GM23338 (cell line): ENCODE results near the gene CD34. TPM values are rescaled to one million over a fixed set of nuclear protein-coding genes. Genes with fewer than 3 reads are reported as not detected.

Experiments
- ATAC-seq: fragments of 200-7000 bp; cut with Tn5 transposase; 3 replicates; pipeline ENCODE4 v1.9.1; 2020
- DNase-seq: peaks from one replicate; pipeline ENCODE4 v3.0.0-alpha.2; 2015; ENCODE audit warnings: low spot score
- H2AFZ ChIP-seq: fragments of 200-600 bp; sonication (generic); 2 replicates; pipeline ENCODE4 v1.8.0; 2016; ENCODE audit warnings: antibody characterized with exemption, mild to moderate bottlenecking, moderate library complexity
- H3F3A ChIP-seq: fragments of 200-600 bp; sonication (generic); replicated peaks from 2 replicates; pipeline ENCODE4 v1.8.0; 2017; ENCODE audit warnings: antibody characterized with exemption, mixed run types, low read depth
- H3K27ac ChIP-seq: fragments of 200-600 bp; sonication (generic); 2 replicates; pipeline ENCODE4 v1.6.1; 2016; ENCODE audit warnings: low read depth
- H3K27me3 ChIP-seq: fragments of 200-600 bp; sonication (generic); 2 replicates; pipeline ENCODE4 v1.8.0; 2016; ENCODE audit warnings: mild to moderate bottlenecking, mixed run types, moderate library complexity; ENCODE audit not compliant: insufficient read depth
- H3K36me3 ChIP-seq: fragments of 200-600 bp; sonication (generic); 2 replicates; pipeline ENCODE4 v1.8.0; 2016; ENCODE audit warnings: mild to moderate bottlenecking; ENCODE audit not compliant: insufficient read depth
- H3K4me1 ChIP-seq: fragments of 200-600 bp; sonication (generic); 2 replicates; pipeline ENCODE4 v1.8.0; 2016; ENCODE audit warnings: mild to moderate bottlenecking, moderate library complexity; ENCODE audit not compliant: insufficient read depth
- H3K4me2 ChIP-seq: fragments of 200-600 bp; sonication (generic); 2 replicates; pipeline ENCODE4 v1.7.1; 2017; ENCODE audit warnings: mixed run types
- H3K4me3 ChIP-seq: fragments of 200-600 bp; sonication (generic); 2 replicates; pipeline ENCODE4 v1.6.1; 2016; ENCODE audit warnings: mixed run types
- H3K79me2 ChIP-seq: fragments of 200-600 bp; sonication (generic); replicated peaks from 2 replicates; pipeline ENCODE4 v1.8.0; 2017; ENCODE audit warnings: mild to moderate bottlenecking; ENCODE audit not compliant: insufficient read depth
- H3K9me2 ChIP-seq: fragments of 200-600 bp; sonication (generic); 2 replicates; pipeline ENCODE4 v1.8.0; 2017; ENCODE audit not compliant: insufficient read depth
- H4K20me1 ChIP-seq: fragments of 200-600 bp; sonication (generic); replicated peaks from 2 replicates; pipeline ENCODE4 v1.8.0; 2017; ENCODE audit warnings: mild to moderate bottlenecking; ENCODE audit not compliant: insufficient read depth
- H3K27ac Mint-ChIP-seq: 2 replicates; pipeline ENCODE4 v1.8.0; 2020; ENCODE audit warnings: inconsistent platforms, mild to moderate bottlenecking, moderate library complexity, mixed read lengths
- H3K27me3 Mint-ChIP-seq: 3 replicates; pipeline ENCODE4 v1.8.0; 2022; ENCODE audit warnings: low read depth, mild to moderate bottlenecking, moderate library complexity, mixed read lengths, inconsistent platforms; ENCODE audit not compliant: insufficient read depth, poor library complexity
- H3K36me3 Mint-ChIP-seq: 3 replicates; pipeline ENCODE4 v1.8.0; 2021; ENCODE audit warnings: low read depth, mild to moderate bottlenecking, inconsistent platforms, moderate library complexity, mixed read lengths
- H3K4me1 Mint-ChIP-seq: 3 replicates; pipeline ENCODE4 v1.8.0; 2020; ENCODE audit warnings: mild to moderate bottlenecking, inconsistent platforms, mixed read lengths
- H3K4me3 Mint-ChIP-seq: 3 replicates; pipeline ENCODE4 v1.8.0; 2021; ENCODE audit warnings: moderate library complexity, mild to moderate bottlenecking, inconsistent platforms, mixed read lengths
- H3K9me3 Mint-ChIP-seq: 3 replicates; pipeline ENCODE4 v1.8.0; 2020; ENCODE audit warnings: moderate library complexity, mild to moderate bottlenecking, inconsistent platforms, mixed read lengths
- CREB1 ChIP-seq: fragments of 250-450 bp; sonication (Bioruptor Pico); IDR thresholded peaks from 2 replicates; pipeline ENCODE4 v1.5.0; 2020; ENCODE audit warnings: low read depth, mild to moderate bottlenecking, moderate library complexity
- EZH2phosphoT487 ChIP-seq: fragments of 200-600 bp; sonication (generic); IDR thresholded peaks from one replicate; pipeline ENCODE4 v1.8.1; 2018; ENCODE audit warnings: antibody characterized with exemption; ENCODE audit not compliant: unreplicated experiment
- JUNB ChIP-seq: IDR thresholded peaks from one replicate; pipeline ENCODE4 v1.6.1; 2016; ENCODE audit warnings: antibody characterized with exemption; ENCODE audit not compliant: unreplicated experiment
- STAT1 ChIP-seq: IDR thresholded peaks from one replicate; pipeline ENCODE4 v1.6.1; 2016; ENCODE audit warnings: antibody characterized with exemption; ENCODE audit not compliant: unreplicated experiment
- ZNF331 ChIP-seq: fragments of 250-450 bp; sonication (Bioruptor Pico); IDR thresholded peaks from 2 replicates; pipeline ENCODE4 v1.5.0; 2020; ENCODE audit warnings: low read depth, mild to moderate bottlenecking, moderate library complexity
- polyA plus RNA-seq: library from polyadenylated mRNA; unstranded; fragments of >200 nt; fragmentation: Nextera tagmentation; extraction: Ambion mirVana; gene quantifications from 2 replicates; pipeline ENCODE4 v1.2.1, GENCODE V29; 2016
- total RNA-seq: library from RNA; depleted of rRNA; stranded (reverse); fragments of >200 nt; shearing (Covaris generic); gene quantifications from 2 replicates; pipeline ENCODE4 v1.2.3, GENCODE V29; 2014
- TF ChIP-seq, protein P1 (sequence below), 2 experiments: fragments of 200-600 bp in 1 of 2; sonication (generic) in 1 of 2; conservative IDR thresholded peaks; 2 replicates each; pipeline versions ENCODE4 v1.5.1 to v1.6.1; 2016 to 2017; ENCODE audit warnings: antibody characterized with exemption in 2 of 2, low read depth in 2 of 2, mild to moderate bottlenecking in 2 of 2, moderate library complexity in 1 of 2

The CD34 gene
- total and polyA plus RNA-seq, 2 experiments from 2014 or later = 0.07 to 0.18 TPM

DNA sequence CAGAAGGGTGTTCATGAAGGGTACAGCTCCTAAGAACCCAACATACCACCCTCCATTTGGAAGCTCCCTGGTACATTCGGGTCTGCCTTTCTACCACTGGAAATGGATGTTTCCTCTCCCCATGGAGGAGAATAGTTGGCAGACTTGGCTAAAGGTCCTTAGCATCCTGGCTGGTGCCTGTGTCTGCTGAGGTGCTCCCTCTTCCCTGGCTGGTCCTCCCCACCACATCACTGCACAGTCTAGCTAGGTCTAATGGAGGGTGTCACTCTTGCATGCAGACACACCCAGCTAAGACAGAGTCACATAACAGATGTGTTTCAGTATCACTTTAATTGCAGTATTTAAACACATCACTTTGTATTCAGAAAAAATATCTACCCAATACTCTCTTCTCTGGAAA, 24.7 kb downstream of the CD34 start:
- Histone ChIP-seq H3K4me1 (0 out of 2 replicates have a peak, but pooled peaks cover 4% of the 10 kb centered on the region), H3K27me3 (no peaks in the 10 kb centered on the region), H2AFZ (no peak overlapping the region), H3K36me3 (no peaks in the 10 kb centered on the region), H3K4me2 (no peak overlapping the region), H3F3A (no peaks in the 10 kb centered on the region), H3K27ac (no peak overlapping the region), H3K79me2 (no peaks in the 10 kb centered on the region), H4K20me1 (no peaks in the 10 kb centered on the region), H3K4me3 (no peak overlapping the region), H3K9me2 (no peaks in the 10 kb centered on the region)
- H3K27ac Mint-ChIP-seq = no peak overlapping the region
- no peaks in the 10 kb centered on the region for H3K36me3 Mint-ChIP-seq
- no peaks in the 10 kb centered on the region for H3K9me3 Mint-ChIP-seq
- ATAC-seq = no peak
- no peak for DNase-seq
- H3K4me3 Mint-ChIP-seq = no peak overlapping the region
- TF ChIP-seq STAT1 = no peak
- TF ChIP-seq, protein P1, sequence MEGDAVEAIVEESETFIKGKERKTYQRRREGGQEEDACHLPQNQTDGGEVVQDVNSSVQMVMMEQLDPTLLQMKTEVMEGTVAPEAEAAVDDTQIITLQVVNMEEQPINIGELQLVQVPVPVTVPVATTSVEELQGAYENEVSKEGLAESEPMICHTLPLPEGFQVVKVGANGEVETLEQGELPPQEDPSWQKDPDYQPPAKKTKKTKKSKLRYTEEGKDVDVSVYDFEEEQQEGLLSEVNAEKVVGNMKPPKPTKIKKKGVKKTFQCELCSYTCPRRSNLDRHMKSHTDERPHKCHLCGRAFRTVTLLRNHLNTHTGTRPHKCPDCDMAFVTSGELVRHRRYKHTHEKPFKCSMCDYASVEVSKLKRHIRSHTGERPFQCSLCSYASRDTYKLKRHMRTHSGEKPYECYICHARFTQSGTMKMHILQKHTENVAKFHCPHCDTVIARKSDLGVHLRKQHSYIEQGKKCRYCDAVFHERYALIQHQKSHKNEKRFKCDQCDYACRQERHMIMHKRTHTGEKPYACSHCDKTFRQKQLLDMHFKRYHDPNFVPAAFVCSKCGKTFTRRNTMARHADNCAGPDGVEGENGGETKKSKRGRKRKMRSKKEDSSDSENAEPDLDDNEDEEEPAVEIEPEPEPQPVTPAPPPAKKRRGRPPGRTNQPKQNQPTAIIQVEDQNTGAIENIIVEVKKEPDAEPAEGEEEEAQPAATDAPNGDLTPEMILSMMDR (conservative IDR thresholded peaks at IDR 0.05; ENCODE audit: low read depth in 2 of 2) = no peak
- TF ChIP-seq JUNB = no peak
- no peak for TF ChIP-seq EZH2phosphoT487
- no peak for TF ChIP-seq CREB1 (CRISPR knock-in tag)
- H3K27me3 Mint-ChIP-seq = peaks cover 10% of the 10 kb centered on the region
- peaks cover 10% of the 10 kb centered on the region for H3K4me1 Mint-ChIP-seq

DNA sequence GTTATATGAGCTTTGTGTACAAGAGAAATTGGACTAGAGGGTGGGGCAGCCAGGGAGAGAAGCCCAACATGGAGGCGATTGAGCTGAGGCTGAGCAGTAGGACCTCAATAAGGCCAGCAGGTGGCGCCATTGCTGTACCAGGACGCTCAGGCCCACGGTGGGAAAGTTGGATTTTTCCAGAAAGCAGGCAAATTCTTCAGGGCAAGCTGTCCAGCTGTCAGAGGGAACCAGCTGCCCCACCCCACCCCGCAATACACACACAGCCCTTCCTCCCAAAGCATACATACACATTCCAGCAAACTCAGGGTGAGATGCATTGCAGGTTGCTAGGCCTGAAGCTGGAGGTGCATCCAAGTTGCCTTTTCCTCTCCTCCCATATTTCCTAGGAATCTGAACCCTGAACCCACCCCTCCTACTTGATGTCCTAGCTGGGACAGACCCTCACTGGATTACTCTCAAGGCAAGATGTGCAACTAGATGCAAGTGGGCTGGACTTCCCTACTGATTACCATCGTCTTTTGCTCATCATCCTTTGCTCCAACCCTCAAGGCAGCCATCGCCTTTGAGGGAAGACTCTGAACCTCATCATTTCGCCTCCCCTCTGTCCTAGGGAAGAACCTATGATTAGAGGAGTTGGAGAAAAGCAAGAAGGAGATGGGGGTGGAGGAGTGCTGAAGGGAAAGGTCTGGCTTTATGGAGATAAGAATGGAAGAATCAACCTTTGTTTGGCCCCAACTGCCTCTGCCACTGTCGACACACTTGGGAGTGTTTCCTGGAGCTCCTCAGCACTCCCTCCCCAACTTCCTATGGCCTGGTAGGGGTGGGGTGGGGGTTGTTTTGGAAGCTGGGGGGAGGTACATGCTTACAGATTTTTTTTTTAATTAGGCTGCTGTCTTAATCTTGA, 25.5 kb downstream of the CD34 start:
- no peaks in the 10 kb centered on the region for H3K36me3 Mint-ChIP-seq
- peak; percentile 96 for ATAC-seq
- H3K27ac Mint-ChIP-seq = no peak overlapping the region

More for the DNA sequence above, 25.5 kb downstream of the CD34 start:
- H3K9me2 ChIP-seq = no peaks in the 10 kb centered on the region
- H3K4me2 ChIP-seq = no peak overlapping the region
- H3K4me1 ChIP-seq = 0 out of 2 replicates have a peak, but pooled peaks cover 4% of the 10 kb centered on the region
- H4K20me1 ChIP-seq = no peaks in the 10 kb centered on the region
- no peak overlapping the region for H3K4me3 Mint-ChIP-seq
- peaks cover 10% of the 10 kb centered on the region for H3K27me3 Mint-ChIP-seq
- H3K9me3 Mint-ChIP-seq = no peaks in the 10 kb centered on the region
- peak; percentile 88 for DNase-seq
- peaks cover 10% of the 10 kb centered on the region for H3K4me1 Mint-ChIP-seq
- H3F3A ChIP-seq = no peaks in the 10 kb centered on the region
- no peak for TF ChIP-seq ZNF331 (CRISPR knock-in tag)
- TF ChIP-seq, protein P1 (conservative IDR thresholded peaks at IDR 0.05; ENCODE audit: low read depth in 2 of 2) = peak; percentile 93 to 96
- peak overlapping the region; percentile 99 for H2AFZ ChIP-seq
- no peak overlapping the region for H3K4me3 ChIP-seq
- H3K36me3 ChIP-seq = no peaks in the 10 kb centered on the region
- H3K79me2 ChIP-seq = no peaks in the 10 kb centered on the region
- no peaks in the 10 kb centered on the region for H3K27me3 ChIP-seq
- no peak overlapping the region for H3K27ac ChIP-seq
